Neural cell (in vitro differentiated cells): Measurements from ENCODE around the gene LEP. TPM values are rescaled to one million over a fixed set of nuclear protein-coding genes. Genes with fewer than 3 reads are reported as not detected.
"Not testable (repeated sequence)": the region's sequence is repeated elsewhere in the genome, so short reads cannot be mapped to it uniquely, and the experiment has no call there.

Experiments
- H2AFZ ChIP-seq: fragments of 200-600, 300-800 bp; sonication (generic), shearing (Covaris generic); 2 replicates; pipeline ENCODE4 v1.6.0; 2014; ENCODE audit warnings: low read depth, mild to moderate bottlenecking, antibody characterized with exemption, low read length, moderate library complexity
- H3F3A ChIP-seq: fragments of 200-600 bp; shearing (Covaris generic); 2 replicates; pipeline ENCODE4 v1.6.1; 2016; ENCODE audit warnings: mild to moderate bottlenecking, moderate library complexity, mixed read lengths, antibody characterized with exemption, low read length; ENCODE audit not compliant: insufficient read depth, poor library complexity, severe bottlenecking
- H3K27ac ChIP-seq: fragments of 200-600, 300-800 bp; sonication (generic), shearing (Covaris generic); 2 replicates; pipeline ENCODE4 v1.5.1; 2014; ENCODE audit warnings: mild to moderate bottlenecking, low read length, moderate library complexity
- H3K27me3 ChIP-seq: fragments of 300-800, 200-600 bp; sonication (generic), shearing (Covaris generic); 2 replicates; pipeline ENCODE4 v1.6.0; 2014; ENCODE audit warnings: mild to moderate bottlenecking, low read depth, low read length, moderate library complexity; ENCODE audit not compliant: insufficient read depth
- H3K36me3 ChIP-seq: fragments of 300-800, 200-600 bp; sonication (generic), shearing (Covaris generic); 2 replicates; pipeline ENCODE4 v1.5.1; 2014; ENCODE audit warnings: mild to moderate bottlenecking, antibody characterized with exemption, low read length, moderate library complexity; ENCODE audit not compliant: insufficient read depth
- H3K4me2 ChIP-seq: fragments of 300-800, 200-600 bp; sonication (generic), shearing (Covaris generic); 2 replicates; pipeline ENCODE4 v1.6.0; 2014; ENCODE audit warnings: mild to moderate bottlenecking, low read length
- H3K4me3 ChIP-seq: fragments of 300-800, 200-600 bp; sonication (generic), shearing (Covaris generic); 2 replicates; pipeline ENCODE4 v1.5.1; 2014; ENCODE audit warnings: mild to moderate bottlenecking, low read length, moderate library complexity
- H3K79me2 ChIP-seq: fragments of 200-600 bp; shearing (Covaris generic); replicated peaks from 2 replicates; pipeline ENCODE4 v1.6.0; 2014; ENCODE audit warnings: mild to moderate bottlenecking, low read length, moderate library complexity; ENCODE audit not compliant: insufficient read depth
- H3K9ac ChIP-seq: fragments of 300-800, 200-600 bp; sonication (generic), shearing (Covaris generic); 2 replicates; pipeline ENCODE4 v1.6.1; 2016; ENCODE audit warnings: mild to moderate bottlenecking, low read length, mixed read lengths
- H3K9me2 ChIP-seq: fragments of 200-600 bp; shearing (Covaris generic); 2 replicates; pipeline ENCODE4 v1.6.1; 2016; ENCODE audit warnings: mild to moderate bottlenecking, low read length, mixed read lengths; ENCODE audit not compliant: insufficient read depth
- H3K9me3 ChIP-seq: fragments of 200-600, 300-800 bp; sonication (generic), shearing (Covaris generic); 2 replicates; pipeline ENCODE4 v1.6.1; 2016; ENCODE audit warnings: mild to moderate bottlenecking, mixed run types, low read length, moderate library complexity, mixed read lengths
- H4K20me1 ChIP-seq: fragments of 200-600 bp; shearing (Covaris generic); 2 replicates; pipeline ENCODE4 v1.6.1; 2016; ENCODE audit warnings: mild to moderate bottlenecking, mixed run types; ENCODE audit not compliant: insufficient read depth
- EP300 ChIP-seq: fragments of 450-650 bp; conservative IDR thresholded peaks from 2 replicates; pipeline ENCODE4 v1.6.1; 2014; ENCODE audit warnings: antibody characterized with exemption, mild to moderate bottlenecking, moderate library complexity; ENCODE audit not compliant: poor library complexity, severe bottlenecking
- EZH2 ChIP-seq: fragments of 200-600, 300-800 bp; shearing (Covaris generic), sonication (generic); IDR thresholded peaks from 2 replicates; pipeline ENCODE4 v1.6.1; 2014; ENCODE audit warnings: antibody characterized with exemption, low read length, borderline replicate concordance, mild to moderate bottlenecking; ENCODE audit not compliant: insufficient read depth, poor library complexity, severe bottlenecking
- MXI1 ChIP-seq: fragments of 450-650 bp; conservative IDR thresholded peaks from 2 replicates; pipeline ENCODE4 v1.6.1; 2014; ENCODE audit warnings: antibody characterized with exemption, mild to moderate bottlenecking; ENCODE audit not compliant: poor library complexity, severe bottlenecking
- POLR2AphosphoS5 ChIP-seq: IDR thresholded peaks from 2 replicates; pipeline ENCODE4 v1.6.1; 2012
- RAD21 ChIP-seq: fragments of 450-650 bp; conservative IDR thresholded peaks from 2 replicates; pipeline ENCODE4 v1.6.1; 2014; ENCODE audit warnings: antibody characterized with exemption, mild to moderate bottlenecking, moderate library complexity
- SMC3 ChIP-seq: fragments of 450-650 bp; conservative IDR thresholded peaks from 2 replicates; pipeline ENCODE4 v1.6.1; 2014; ENCODE audit warnings: antibody characterized with exemption, mild to moderate bottlenecking, moderate library complexity; ENCODE audit not compliant: poor library complexity
- TAF1 ChIP-seq: IDR thresholded peaks from 2 replicates; pipeline ENCODE4 v1.6.1; 2012; ENCODE audit warnings: low read depth
- polyA plus RNA-seq: library from polyadenylated mRNA; depleted of rRNA; stranded (reverse); fragments of >200 nt; gene quantifications from 2 replicates; pipeline ENCODE4 v1.2.3, GENCODE V29; 2014
- TF ChIP-seq, protein P1 (sequence below): fragments of 450-650 bp; IDR thresholded peaks from 2 replicates; pipeline ENCODE4 v1.5.1; 2014; ENCODE audit warnings: antibody characterized with exemption, mild to moderate bottlenecking, moderate library complexity; ENCODE audit not compliant: poor library complexity, severe bottlenecking
- TF ChIP-seq, protein P2 (sequence below): IDR thresholded peaks from 2 replicates; pipeline ENCODE4 v1.6.1; 2012; ENCODE audit warnings: borderline replicate concordance

Gene LEP
- polyA plus RNA-seq, 1 donor from 2014 or later, result not detected

DNA sequence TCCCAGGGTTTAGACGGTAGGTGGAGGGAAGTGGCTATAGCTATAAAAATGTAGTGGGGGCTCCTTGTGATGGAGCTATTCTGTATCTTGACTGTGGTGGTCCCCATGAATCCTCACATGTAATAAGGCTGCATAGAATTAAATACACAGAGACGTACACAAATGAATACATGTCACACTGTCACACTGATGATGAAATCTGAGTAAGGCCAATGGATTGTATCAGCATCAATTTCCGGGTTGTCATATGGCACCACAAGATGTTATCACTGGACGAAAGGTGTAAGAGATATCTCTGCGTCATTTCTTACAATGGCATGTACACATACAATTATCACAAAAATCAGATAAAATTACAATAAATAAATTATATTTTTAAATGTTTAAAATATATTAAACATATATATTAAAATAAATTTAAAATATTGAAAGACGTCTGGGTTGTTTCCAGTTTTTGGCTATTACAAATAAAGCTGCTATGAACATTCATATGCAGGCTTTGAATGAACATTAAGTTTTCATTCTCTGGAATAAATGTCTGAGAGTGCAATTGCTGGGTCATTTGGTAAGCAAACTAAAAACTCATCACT is 38.1 kb downstream of the LEP start:
- TF ChIP-seq TAF1 (no peak), SMC3 (no peak), EZH2 (no peak), EP300 (no peak), POLR2AphosphoS5 (no peak), MXI1 (no peak), RAD21 (no peak)
- TF ChIP-seq, protein P1, sequence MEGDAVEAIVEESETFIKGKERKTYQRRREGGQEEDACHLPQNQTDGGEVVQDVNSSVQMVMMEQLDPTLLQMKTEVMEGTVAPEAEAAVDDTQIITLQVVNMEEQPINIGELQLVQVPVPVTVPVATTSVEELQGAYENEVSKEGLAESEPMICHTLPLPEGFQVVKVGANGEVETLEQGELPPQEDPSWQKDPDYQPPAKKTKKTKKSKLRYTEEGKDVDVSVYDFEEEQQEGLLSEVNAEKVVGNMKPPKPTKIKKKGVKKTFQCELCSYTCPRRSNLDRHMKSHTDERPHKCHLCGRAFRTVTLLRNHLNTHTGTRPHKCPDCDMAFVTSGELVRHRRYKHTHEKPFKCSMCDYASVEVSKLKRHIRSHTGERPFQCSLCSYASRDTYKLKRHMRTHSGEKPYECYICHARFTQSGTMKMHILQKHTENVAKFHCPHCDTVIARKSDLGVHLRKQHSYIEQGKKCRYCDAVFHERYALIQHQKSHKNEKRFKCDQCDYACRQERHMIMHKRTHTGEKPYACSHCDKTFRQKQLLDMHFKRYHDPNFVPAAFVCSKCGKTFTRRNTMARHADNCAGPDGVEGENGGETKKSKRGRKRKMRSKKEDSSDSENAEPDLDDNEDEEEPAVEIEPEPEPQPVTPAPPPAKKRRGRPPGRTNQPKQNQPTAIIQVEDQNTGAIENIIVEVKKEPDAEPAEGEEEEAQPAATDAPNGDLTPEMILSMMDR, result no peak
- TF ChIP-seq, protein P2, sequence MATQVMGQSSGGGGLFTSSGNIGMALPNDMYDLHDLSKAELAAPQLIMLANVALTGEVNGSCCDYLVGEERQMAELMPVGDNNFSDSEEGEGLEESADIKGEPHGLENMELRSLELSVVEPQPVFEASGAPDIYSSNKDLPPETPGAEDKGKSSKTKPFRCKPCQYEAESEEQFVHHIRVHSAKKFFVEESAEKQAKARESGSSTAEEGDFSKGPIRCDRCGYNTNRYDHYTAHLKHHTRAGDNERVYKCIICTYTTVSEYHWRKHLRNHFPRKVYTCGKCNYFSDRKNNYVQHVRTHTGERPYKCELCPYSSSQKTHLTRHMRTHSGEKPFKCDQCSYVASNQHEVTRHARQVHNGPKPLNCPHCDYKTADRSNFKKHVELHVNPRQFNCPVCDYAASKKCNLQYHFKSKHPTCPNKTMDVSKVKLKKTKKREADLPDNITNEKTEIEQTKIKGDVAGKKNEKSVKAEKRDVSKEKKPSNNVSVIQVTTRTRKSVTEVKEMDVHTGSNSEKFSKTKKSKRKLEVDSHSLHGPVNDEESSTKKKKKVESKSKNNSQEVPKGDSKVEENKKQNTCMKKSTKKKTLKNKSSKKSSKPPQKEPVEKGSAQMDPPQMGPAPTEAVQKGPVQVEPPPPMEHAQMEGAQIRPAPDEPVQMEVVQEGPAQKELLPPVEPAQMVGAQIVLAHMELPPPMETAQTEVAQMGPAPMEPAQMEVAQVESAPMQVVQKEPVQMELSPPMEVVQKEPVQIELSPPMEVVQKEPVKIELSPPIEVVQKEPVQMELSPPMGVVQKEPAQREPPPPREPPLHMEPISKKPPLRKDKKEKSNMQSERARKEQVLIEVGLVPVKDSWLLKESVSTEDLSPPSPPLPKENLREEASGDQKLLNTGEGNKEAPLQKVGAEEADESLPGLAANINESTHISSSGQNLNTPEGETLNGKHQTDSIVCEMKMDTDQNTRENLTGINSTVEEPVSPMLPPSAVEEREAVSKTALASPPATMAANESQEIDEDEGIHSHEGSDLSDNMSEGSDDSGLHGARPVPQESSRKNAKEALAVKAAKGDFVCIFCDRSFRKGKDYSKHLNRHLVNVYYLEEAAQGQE, result no peak
- Histone ChIP-seq H3K36me3 (no peaks in the 10 kb centered on the region), H3K9me2 (no peaks in the 10 kb centered on the region)

DNA sequence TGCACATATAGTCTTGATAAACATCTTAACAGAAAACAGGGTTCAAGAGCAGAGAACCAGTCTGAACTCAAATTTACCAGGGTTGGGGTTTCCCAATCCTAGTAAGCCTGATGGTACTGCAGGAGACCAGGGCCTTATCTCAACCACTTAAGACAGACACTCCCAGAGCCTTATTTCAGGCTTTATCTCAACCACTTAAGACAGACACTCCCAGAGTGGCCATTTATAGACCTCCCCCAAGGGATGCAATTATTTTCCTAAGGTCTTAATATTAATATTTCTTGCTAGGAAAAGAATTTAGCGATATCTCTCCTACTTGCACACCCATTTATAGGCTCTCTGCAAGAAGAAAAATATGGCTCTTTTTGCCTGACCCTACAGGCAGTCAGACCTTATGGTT is 39.4 kb downstream of the LEP start:
- not testable (repeated sequence) for H3K27ac ChIP-seq, H4K20me1 ChIP-seq, H3F3A ChIP-seq, H3K79me2 ChIP-seq, H3K9ac ChIP-seq, H3K9me3 ChIP-seq, H2AFZ ChIP-seq, H3K9me2 ChIP-seq, H3K36me3 ChIP-seq, H3K27me3 ChIP-seq, H3K4me2 ChIP-seq, H3K4me3 ChIP-seq

More for the DNA sequence above, 38.1 kb downstream of the LEP start:
- Histone ChIP-seq H3K9ac (no peak overlapping the region), H3K4me2 (no peak overlapping the region), H3F3A (no peaks in the 10 kb centered on the region), H3K4me3 (no peak overlapping the region), H3K79me2 (no peaks in the 10 kb centered on the region), H2AFZ (no peak overlapping the region), H3K9me3 (no peaks in the 10 kb centered on the region), H3K27me3 (no peaks in the 10 kb centered on the region), H3K27ac (no peak overlapping the region), H4K20me1 (no peaks in the 10 kb centered on the region)
